K562 (cell line): ENCODE measurements around the gene CKLF. TPM values are rescaled to one million over a fixed set of nuclear protein-coding genes. Genes with fewer than 3 reads are reported as not detected.

ENCODE experiments used
- CBX1 ChIP-seq: sonication (generic); IDR thresholded peaks from 2 replicates; pipeline ENCODE4 v1.6.1; 2016; ENCODE audit warnings: antibody characterized with exemption, low read depth, mild to moderate bottlenecking
- CC2D1A ChIP-seq: fragments of 450-650 bp; IDR thresholded peaks from 2 replicates; pipeline ENCODE4 v1.6.1; 2017; ENCODE audit warnings: mild to moderate bottlenecking
- ETV1 ChIP-seq: fragments of 450-650 bp; conservative IDR thresholded peaks from 2 replicates; pipeline ENCODE4 v1.6.1; 2016; ENCODE audit warnings: missing genetic modification characterization, control low read depth, low read depth, missing compliant biosample characterization
- JUN ChIP-seq, 2 experiments: sonication (generic) in 1 of 2; formaldehyde crosslinking in 1 of 2; IDR thresholded peaks; 2 replicates each; pipeline versions ENCODE4 v1.6.1 to v1.8.0; 2012 to 2022; ENCODE audit warnings: borderline replicate concordance in 2 of 2, mild to moderate bottlenecking in 2 of 2, improper control_type of control experiment in 1 of 2, low read depth in 1 of 2, low read length in 1 of 2, missing genetic modification reagents in 1 of 2
- KAT7 ChIP-seq: sonication (generic); formaldehyde crosslinking; IDR thresholded peaks from 2 replicates; pipeline ENCODE4 v1.8.0; 2022; ENCODE audit warnings: missing genetic modification reagents, mild to moderate bottlenecking, borderline replicate concordance
- KLF13 ChIP-seq: fragments of 450-650 bp; IDR thresholded peaks from 2 replicates; pipeline ENCODE4 v1.6.1; 2016; ENCODE audit warnings: missing genetic modification characterization, low read depth, mild to moderate bottlenecking, missing compliant biosample characterization, moderate library complexity, borderline replicate concordance
- MECOM ChIP-seq: fragments of 250-450 bp; sonication (Bioruptor Pico); IDR thresholded peaks from 2 replicates; pipeline ENCODE4 v1.8.0; 2022; ENCODE audit warnings: inconsistent platforms
- MEIS2 ChIP-seq: fragments of 450-650 bp; IDR thresholded peaks from 2 replicates; pipeline ENCODE4 v1.6.1; 2014; ENCODE audit warnings: mild to moderate bottlenecking; ENCODE audit not compliant: partially characterized antibody
- PKNOX1 ChIP-seq: fragments of 450-650 bp; IDR thresholded peaks from 2 replicates; pipeline ENCODE4 v1.6.1; 2016
- RNF2 ChIP-seq: sonication (generic); IDR thresholded peaks from 2 replicates; pipeline ENCODE4 v1.6.1; 2016
- SAFB ChIP-seq: fragments of 200-400 bp; formaldehyde crosslinking; IDR thresholded peaks from 2 replicates; pipeline ENCODE4 v1.6.1; 2017; ENCODE audit warnings: low read depth, low read length, borderline replicate concordance
- SRSF9 ChIP-seq: fragments of 200-400 bp; formaldehyde crosslinking; IDR thresholded peaks from 2 replicates; pipeline ENCODE4 v1.6.1; 2017; ENCODE audit warnings: low read depth, low read length, borderline replicate concordance
- TEAD2 ChIP-seq: fragments of 450-650 bp; IDR thresholded peaks from 2 replicates; pipeline ENCODE4 v1.6.1; 2016; ENCODE audit warnings: missing genetic modification characterization, control low read depth, missing compliant biosample characterization
- TRIM24 ChIP-seq, 2 experiments: fragments of 450-650 bp; IDR thresholded peaks; 2 replicates each; pipeline ENCODE4 v1.6.1; 2016
- ZEB2 ChIP-seq: fragments of 450-650 bp; IDR thresholded peaks from 2 replicates; pipeline ENCODE4 v1.6.1; 2016
- ZNF143 ChIP-seq: sonication (generic); formaldehyde crosslinking; IDR thresholded peaks from 2 replicates; pipeline ENCODE4 v1.9.0; 2022; ENCODE audit warnings: mild to moderate bottlenecking, missing genetic modification reagents
- ZNF175 ChIP-seq: fragments of 200-800 bp; sonication (Bioruptor generic); IDR thresholded peaks from 2 replicates; pipeline ENCODE4 v1.6.1; 2016; ENCODE audit warnings: low read depth, mild to moderate bottlenecking, missing genetic modification characterization, missing compliant biosample characterization
- ZNF639 ChIP-seq, 2 experiments: fragments of 200-800 bp in 1 of 2; sonication (Bioruptor generic) in 1 of 2; sonication (generic) in 1 of 2; formaldehyde crosslinking in 1 of 2; IDR thresholded peaks in 1 of 2; conservative IDR thresholded peaks in 1 of 2; 2 replicates each; pipeline versions ENCODE4 v1.5.0 to v1.6.1; 2016 to 2020; ENCODE audit warnings: missing compliant biosample characterization in 1 of 2, missing genetic modification characterization in 1 of 2, missing genetic modification reagents in 1 of 2
- ZNF764 ChIP-seq: fragments of 250-450 bp; sonication (Bioruptor Pico); IDR thresholded peaks from 2 replicates; pipeline ENCODE4 v1.4.0; 2020; ENCODE audit warnings: low read depth, mild to moderate bottlenecking, moderate library complexity
- polyA plus RNA-seq, 8 experiments: library from polyadenylated mRNA; depleted of rRNA in 4 of 8; stranded (reverse) in 5 of 8; unstranded in 3 of 8; fragments of >200 nt; fragmentation: Nextera tagmentation in 2 of 8; fragmentation: Illumina TruSeq in 1 of 8; extraction: Ambion mirVana in 2 of 8; extraction: Trizol in 1 of 8; gene quantifications; 2 replicates each; pipeline versions ENCODE4 v1.2.1 to v1.2.3, GENCODE V29; 2011 to 2014; ENCODE audit warnings: inconsistent platforms in 1 of 8, missing spikeins in 1 of 8
- total RNA-seq, 7 experiments: library from RNA; depleted of rRNA in 6 of 7; stranded (reverse); fragments of >200 nt in 6 of 7; fragmentation: Illumina TruSeq in 2 of 7; extraction: Trizol in 2 of 7; gene quantifications; 2 replicates each; pipeline versions ENCODE4 v1.2.1 to v1.2.3, GENCODE V29; 2011 to 2021; ENCODE audit warnings: low replicate concordance in 1 of 7

Gene CKLF
- total and polyA plus RNA-seq, 9 of the 15 experiments (the other 6 are each of a cell fraction or from before 2014, with no cell fraction given): 84.8 to 322 (median 118) TPM

GRCh38 chr16:66534376-66534799 is 18.0 kb upstream of the CKLF start (continued):
- TF ChIP-seq ZNF639 (CRISPR knock-in tag; conservative IDR thresholded peaks at IDR 0.05 in 1 of 2, IDR thresholded peaks at IDR 0.05 in 1 of 2) (no peak), ETV1 (tag) (no peak), KAT7 (CRISPR knock-in tag) (no peak), ZNF175 (CRISPR knock-in tag) (no peak), SAFB (no peak), CC2D1A (peak; percentile 52; the same call in 1 of the 2 replicates), SRSF9 (no peak), PKNOX1 (no peak), TRIM24 (IDR thresholded peaks at IDR 0.05) (peak in 1 of 2 experiments; percentile 22; a peak in 2 of 4 replicates), MEIS2 (peak; percentile 63), ZNF143 (no peak), TEAD2 (peak; percentile 25; the same call in 1 of the 2 replicates), JUN (IDR thresholded peaks at IDR 0.05; ENCODE audit: borderline replicate concordance, low read depth, low read length) (no peak), JUN (CRISPR knock-in tag; IDR thresholded peaks at IDR 0.05; ENCODE audit: borderline replicate concordance) (no peak), MECOM (CRISPR knock-in tag) (no peak), KLF13 (tag) (no peak), RNF2 (no peak), CBX1 (no peak), ZNF764 (CRISPR knock-in tag) (no peak), ZEB2 (peak; percentile 55; the same call in 1 of the 2 replicates)
